Measurements from ENCODE around the gene ABCA8. TPM values are rescaled to one million over a fixed set of nuclear protein-coding genes. Genes with fewer than 3 reads are reported as not detected.

Gene ABCA8
- polyA plus RNA-seq, 2 of the 4 experiments (the other 2 are of a cell fraction), result 0.26 to 0.34 TPM

GRCh38 chr17:68851890-68852289 lies 103.3 kb downstream of the ABCA8 start:
- no peak for FAIRE-seq
- TF ChIP-seq ZSCAN20 (CRISPR knock-in tag; IDR thresholded peaks at IDR 0.05), result no peak
- no peak for TF ChIP-seq SMC3 (IDR thresholded peaks at IDR 0.05)
- TF ChIP-seq, protein P1, sequence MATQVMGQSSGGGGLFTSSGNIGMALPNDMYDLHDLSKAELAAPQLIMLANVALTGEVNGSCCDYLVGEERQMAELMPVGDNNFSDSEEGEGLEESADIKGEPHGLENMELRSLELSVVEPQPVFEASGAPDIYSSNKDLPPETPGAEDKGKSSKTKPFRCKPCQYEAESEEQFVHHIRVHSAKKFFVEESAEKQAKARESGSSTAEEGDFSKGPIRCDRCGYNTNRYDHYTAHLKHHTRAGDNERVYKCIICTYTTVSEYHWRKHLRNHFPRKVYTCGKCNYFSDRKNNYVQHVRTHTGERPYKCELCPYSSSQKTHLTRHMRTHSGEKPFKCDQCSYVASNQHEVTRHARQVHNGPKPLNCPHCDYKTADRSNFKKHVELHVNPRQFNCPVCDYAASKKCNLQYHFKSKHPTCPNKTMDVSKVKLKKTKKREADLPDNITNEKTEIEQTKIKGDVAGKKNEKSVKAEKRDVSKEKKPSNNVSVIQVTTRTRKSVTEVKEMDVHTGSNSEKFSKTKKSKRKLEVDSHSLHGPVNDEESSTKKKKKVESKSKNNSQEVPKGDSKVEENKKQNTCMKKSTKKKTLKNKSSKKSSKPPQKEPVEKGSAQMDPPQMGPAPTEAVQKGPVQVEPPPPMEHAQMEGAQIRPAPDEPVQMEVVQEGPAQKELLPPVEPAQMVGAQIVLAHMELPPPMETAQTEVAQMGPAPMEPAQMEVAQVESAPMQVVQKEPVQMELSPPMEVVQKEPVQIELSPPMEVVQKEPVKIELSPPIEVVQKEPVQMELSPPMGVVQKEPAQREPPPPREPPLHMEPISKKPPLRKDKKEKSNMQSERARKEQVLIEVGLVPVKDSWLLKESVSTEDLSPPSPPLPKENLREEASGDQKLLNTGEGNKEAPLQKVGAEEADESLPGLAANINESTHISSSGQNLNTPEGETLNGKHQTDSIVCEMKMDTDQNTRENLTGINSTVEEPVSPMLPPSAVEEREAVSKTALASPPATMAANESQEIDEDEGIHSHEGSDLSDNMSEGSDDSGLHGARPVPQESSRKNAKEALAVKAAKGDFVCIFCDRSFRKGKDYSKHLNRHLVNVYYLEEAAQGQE (IDR thresholded peaks at IDR 0.05), result no peak
- no peak for TF ChIP-seq FOXS1 (CRISPR knock-in tag; IDR thresholded peaks at IDR 0.05)
- no peak for TF ChIP-seq RARB (CRISPR knock-in tag; IDR thresholded peaks at IDR 0.05)
- TF ChIP-seq EHMT2 (IDR thresholded peaks at IDR 0.05; ENCODE audit: low read depth), result no peak
- no peak for TF ChIP-seq JUN (IDR thresholded peaks at IDR 0.05)
- no peak for TF ChIP-seq PHF8 (IDR thresholded peaks at IDR 0.05; ENCODE audit: borderline replicate concordance, low read depth)
- no peak for TF ChIP-seq RNF2 (IDR thresholded peaks at IDR 0.05; ENCODE audit: borderline replicate concordance, low read depth)
- no peak for TF ChIP-seq TP53 (CRISPR knock-in tag; IDR thresholded peaks at IDR 0.05)
- no peak for TF ChIP-seq CBX2 (IDR thresholded peaks at IDR 0.05; ENCODE audit: borderline replicate concordance, low read depth)
- no peak for TF ChIP-seq POLR2AphosphoS2 (conservative IDR thresholded peaks at IDR 0.05; ENCODE audit: low read length)
- TF ChIP-seq HEYL (CRISPR knock-in tag; IDR thresholded peaks at IDR 0.05), result no peak
- no peak for TF ChIP-seq KDM1A (IDR thresholded peaks at IDR 0.05; ENCODE audit: low read depth)
- TF ChIP-seq RFX5 (IDR thresholded peaks at IDR 0.05), result no peak
- no peak for TF ChIP-seq NR3C1 (IDR thresholded peaks at IDR 0.05)
- no peak for TF ChIP-seq RAD21 (conservative IDR thresholded peaks at IDR 0.05 in 1 of 2, IDR thresholded peaks at IDR 0.05 in 1 of 2)
- TF ChIP-seq JUNB (IDR thresholded peaks at IDR 0.05), result no peak
- TF ChIP-seq ESRRA (IDR thresholded peaks at IDR 0.05; ENCODE audit: borderline replicate concordance, low read length), result no peak
- TF ChIP-seq NFE2L2 (conservative IDR thresholded peaks at IDR 0.05; ENCODE audit: low read length), result no peak
- ChIA-PET POLR2A (no interaction called here), CTCF (no interaction called here)
- no peak for DNase-seq (ENCODE audit: low read depth in 1 of 2, low spot score in 1 of 2)
- no peak for ATAC-seq
- Histone ChIP-seq H3K4me3 (no peak overlapping the region), H3K4me2 (no peak overlapping the region), H3K4me1 (no peaks in the 10 kb centered on the region), H3K9me3 (0 out of 3 replicates have a peak, but pooled peaks cover 4% of the 10 kb centered on the region), H3K27ac (no peak overlapping the region)
- WGBS (ENCODE audit: missing lambda C conversion rate), result 23% methylated on average over 1 of the region's 1 CpG

DNA sequence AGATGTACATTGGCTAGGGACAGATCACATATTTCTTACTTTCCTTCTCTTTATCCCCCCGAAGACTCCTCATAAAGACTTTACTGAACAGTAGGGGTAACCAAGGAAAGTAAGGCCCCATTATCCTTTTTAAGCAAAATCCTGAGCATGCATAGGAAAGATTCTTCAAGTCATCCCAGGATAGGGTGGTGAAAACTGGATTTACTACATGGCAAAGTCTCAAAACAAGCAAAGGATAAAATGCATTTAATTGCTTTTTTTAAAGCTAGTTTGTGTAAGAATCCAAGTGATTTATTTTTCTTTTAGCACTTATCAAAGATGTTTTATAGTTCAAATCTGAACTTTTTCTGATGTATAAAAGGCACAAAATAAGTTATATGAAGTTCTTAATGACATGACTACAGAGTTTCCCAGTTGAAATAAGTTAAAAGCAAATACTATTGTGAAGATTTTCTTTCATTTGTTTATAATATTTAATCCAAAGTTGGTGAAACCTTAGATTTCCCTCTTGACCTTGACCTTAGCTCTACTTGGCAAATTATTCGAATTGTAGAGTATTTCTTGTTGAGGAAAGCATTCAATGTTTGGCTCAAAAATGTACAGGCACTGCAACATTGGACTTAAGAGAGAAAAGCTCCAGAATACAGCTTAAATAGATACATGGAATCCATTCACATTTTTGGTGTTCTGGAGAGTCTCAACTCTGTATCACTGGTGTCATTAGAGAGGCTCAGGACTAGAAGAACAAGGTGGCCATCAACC lies 104.3 kb downstream of the ABCA8 start:
- Histone ChIP-seq H3K4me2 (no peak overlapping the region), H3K4me1 (no peaks in the 10 kb centered on the region), H3K4me3 (no peak overlapping the region), H3K9me3 (0 out of 3 replicates have a peak, but pooled peaks cover 4% of the 10 kb centered on the region), H3K27ac (no peak overlapping the region)
- 22% methylated on average over 2 of the region's 2 CpGs for WGBS (ENCODE audit: missing lambda C conversion rate)
- DNase-seq (ENCODE audit: low read depth in 1 of 2, low spot score in 1 of 2) (no peak), FAIRE-seq (peak; percentile 28), ATAC-seq (no peak)
- ChIA-PET CTCF (interaction anchor here (0.8 to 1.9 kb wide), 3 partner anchors 10 to 76 kb away, joined by 4 to 5 read pairs (median 4); no protein-coding TSS in a partner anchor), POLR2A (no interaction called here)
- TF ChIP-seq BHLHE40 (IDR thresholded peaks at IDR 0.05; ENCODE audit: low read depth, low read length), result no peak
- TF ChIP-seq ZSCAN20 (CRISPR knock-in tag; IDR thresholded peaks at IDR 0.05), result no peak
- no peak for TF ChIP-seq NPAS2 (CRISPR knock-in tag; IDR thresholded peaks at IDR 0.05; ENCODE audit: borderline replicate concordance)
- no peak for TF ChIP-seq FOSB (CRISPR knock-in tag; IDR thresholded peaks at IDR 0.05)
- no peak for TF ChIP-seq PHF8 (IDR thresholded peaks at IDR 0.05; ENCODE audit: borderline replicate concordance, low read depth)
- TF ChIP-seq CBX8 (IDR thresholded peaks at IDR 0.05), result no peak
- TF ChIP-seq, protein P1 (IDR thresholded peaks at IDR 0.05), result no peak
- no peak for TF ChIP-seq HOXA7 (CRISPR knock-in tag; IDR thresholded peaks at IDR 0.05)
- no peak for TF ChIP-seq NR3C1 (IDR thresholded peaks at IDR 0.05)
- TF ChIP-seq, protein P2, sequence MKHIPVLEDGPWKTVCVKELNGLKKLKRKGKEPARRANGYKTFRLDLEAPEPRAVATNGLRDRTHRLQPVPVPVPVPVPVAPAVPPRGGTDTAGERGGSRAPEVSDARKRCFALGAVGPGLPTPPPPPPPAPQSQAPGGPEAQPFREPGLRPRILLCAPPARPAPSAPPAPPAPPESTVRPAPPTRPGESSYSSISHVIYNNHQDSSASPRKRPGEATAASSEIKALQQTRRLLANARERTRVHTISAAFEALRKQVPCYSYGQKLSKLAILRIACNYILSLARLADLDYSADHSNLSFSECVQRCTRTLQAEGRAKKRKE (CRISPR knock-in tag; IDR thresholded peaks at IDR 0.05; ENCODE audit: low read depth), result no peak
- no peak for TF ChIP-seq ELK1 (IDR thresholded peaks at IDR 0.05; ENCODE audit: low read depth, low read length)
- no peak for TF ChIP-seq CHD4 (IDR thresholded peaks at IDR 0.05; ENCODE audit: borderline replicate concordance)
- no peak for TF ChIP-seq EHF (CRISPR knock-in tag; IDR thresholded peaks at IDR 0.05)
